Adipocyte (in vitro differentiated cells): ENCODE data around the gene NEU2.

ENCODE experiments used
- DNase-seq: peaks from one replicate; pipeline ENCODE4 v3.0.0-alpha.2; 2015; ENCODE audit warnings: low read depth
- H3K27me3 ChIP-seq: replicated peaks from 2 replicates; pipeline ENCODE4 v1.7.0; 2013; ENCODE audit warnings: mild to moderate bottlenecking, low read length, moderate library complexity; ENCODE audit not compliant: control insufficient read depth, insufficient read depth
- H3K36me3 ChIP-seq: 2 replicates; pipeline ENCODE4 v1.7.0; 2013; ENCODE audit warnings: low read length, mild to moderate bottlenecking, moderate library complexity; ENCODE audit not compliant: control insufficient read depth, insufficient read depth, severe bottlenecking
- H3K4me1 ChIP-seq: 2 replicates; pipeline ENCODE4 v1.7.0; 2013; ENCODE audit warnings: mild to moderate bottlenecking, low read length, moderate library complexity; ENCODE audit not compliant: control insufficient read depth, insufficient read depth
- H3K4me3 ChIP-seq: 2 replicates; pipeline ENCODE4 v1.7.0; 2013; ENCODE audit warnings: mild to moderate bottlenecking, low read length, moderate library complexity
- H3K9ac ChIP-seq: 2 replicates; pipeline ENCODE4 v1.7.0; 2013; ENCODE audit warnings: mild to moderate bottlenecking, low read length, moderate library complexity
- H3K9me3 ChIP-seq: 2 replicates; pipeline ENCODE4 v1.7.0; 2013; ENCODE audit warnings: mild to moderate bottlenecking, low read length, moderate library complexity; ENCODE audit not compliant: control insufficient read depth

Gene NEU2

GRCh38 chr2:233023761-233024410 is 8.6 kb upstream of the NEU2 start:
- Histone ChIP-seq H3K4me3 (no peak overlapping the region), H3K4me1 (peaks cover 7% of the 10 kb centered on the region), H3K27me3 (no peaks in the 10 kb centered on the region), H3K36me3 (no peaks in the 10 kb centered on the region), H3K9me3 (no peaks in the 10 kb centered on the region), H3K9ac (no peak overlapping the region)
- DNase-seq: no peak

GRCh38 chr2:233025706-233026105 is 6.8 kb upstream of the NEU2 start:
- peak; percentile 4 for DNase-seq
- Histone ChIP-seq H3K36me3 (no peaks in the 10 kb centered on the region), H3K4me3 (no peak overlapping the region), H3K4me1 (peaks cover 7% of the 10 kb centered on the region), H3K9ac (no peak overlapping the region), H3K9me3 (no peaks in the 10 kb centered on the region), H3K27me3 (no peaks in the 10 kb centered on the region)

- peaks cover 7% of the 10 kb centered on the region for H3K4me1 ChIP-seq
- peak; percentile 69 for DNase-seq
- H3K27me3 ChIP-seq: no peaks in the 10 kb centered on the region
- H3K36me3 ChIP-seq: no peaks in the 10 kb centered on the region
- H3K9me3 ChIP-seq: no peaks in the 10 kb centered on the region
- H3K9ac ChIP-seq: no peak overlapping the region
- no peak overlapping the region for H3K4me3 ChIP-seq
Observed at GRCh38 chr2:233026198-233026813, 6.2 kb upstream of the NEU2 start.

GRCh38 chr2:233029321-233029720 is 3.2 kb upstream of the NEU2 start:
- no peak overlapping the region for H3K9ac ChIP-seq

GRCh38 chr2:233031556-233032500 is 644 bp upstream of the NEU2 start:
- no peak for DNase-seq
- Histone ChIP-seq H3K36me3 (no peaks in the 10 kb centered on the region), H3K4me1 (peaks cover under 1% of the 10 kb centered on the region), H3K27me3 (no peaks in the 10 kb centered on the region), H3K9me3 (no peaks in the 10 kb centered on the region), H3K4me3 (no peak overlapping the region), H3K9ac (no peak overlapping the region)

More at GRCh38 chr2:233029321-233029720, 3.2 kb upstream of the NEU2 start:
- H3K4me1 ChIP-seq: peaks cover 7% of the 10 kb centered on the region
- H3K27me3 ChIP-seq: no peaks in the 10 kb centered on the region
- no peak for DNase-seq
- no peaks in the 10 kb centered on the region for H3K9me3 ChIP-seq
- no peaks in the 10 kb centered on the region for H3K36me3 ChIP-seq
- H3K4me3 ChIP-seq: no peak overlapping the region

- no peaks in the 10 kb centered on the region for H3K4me1 ChIP-seq
- DNase-seq: no peak
- no peaks in the 10 kb centered on the region for H3K27me3 ChIP-seq
- no peaks in the 10 kb centered on the region for H3K9me3 ChIP-seq
- no peaks in the 10 kb centered on the region for H3K36me3 ChIP-seq
- H3K9ac ChIP-seq: no peak overlapping the region
- no peak overlapping the region for H3K4me3 ChIP-seq
Observed at GRCh38 chr2:233033672-233034071, 1.2 kb downstream of the NEU2 start.

GRCh38 chr2:233034091-233034882 is 1.8 kb downstream of the NEU2 start:
- Histone ChIP-seq H3K9ac (no peak overlapping the region), H3K9me3 (no peaks in the 10 kb centered on the region), H3K27me3 (no peaks in the 10 kb centered on the region), H3K36me3 (no peaks in the 10 kb centered on the region), H3K4me1 (no peaks in the 10 kb centered on the region), H3K4me3 (no peak overlapping the region)
- no peak for DNase-seq

- no peak for DNase-seq
- Histone ChIP-seq H3K4me1 (no peaks in the 10 kb centered on the region), H3K4me3 (no peak overlapping the region), H3K9ac (no peak overlapping the region), H3K36me3 (no peaks in the 10 kb centered on the region), H3K27me3 (no peaks in the 10 kb centered on the region), H3K9me3 (no peaks in the 10 kb centered on the region)
Observed at GRCh38 chr2:233035426-233036161, 3.1 kb downstream of the NEU2 start.

- no peak overlapping the region for H3K4me3 ChIP-seq
Observed at GRCh38 chr2:233036162-233036838, 3.8 kb downstream of the NEU2 start.

GRCh38 chr2:233037078-233037477 is 4.6 kb downstream of the NEU2 start:
- peak; percentile 27 for DNase-seq
- Histone ChIP-seq H3K9ac (no peak overlapping the region), H3K4me1 (no peaks in the 10 kb centered on the region), H3K9me3 (no peaks in the 10 kb centered on the region), H3K36me3 (no peaks in the 10 kb centered on the region), H3K27me3 (peaks cover 4% of the 10 kb centered on the region), H3K4me3 (no peak overlapping the region)

More at GRCh38 chr2:233036162-233036838, 3.8 kb downstream of the NEU2 start:
- Histone ChIP-seq H3K27me3 (no peaks in the 10 kb centered on the region), H3K9ac (no peak overlapping the region), H3K36me3 (no peaks in the 10 kb centered on the region), H3K4me1 (no peaks in the 10 kb centered on the region), H3K9me3 (no peaks in the 10 kb centered on the region)
- no peak for DNase-seq
